Astrocyte (in vitro differentiated cells and primary cell): Measurements from ENCODE around the gene PPP1R7. TPM values are rescaled to one million over a fixed set of nuclear protein-coding genes. Genes with fewer than 3 reads are reported as not detected.

Experiments
- DNase-seq: peaks from one replicate; pipeline ENCODE4 v3.0.0-alpha.2; 2010; ENCODE audit warnings: low read depth
- FAIRE-seq: peaks from 2 replicates; lab custom pipeline; 2011; peaks lifted over from hg19 to GRCh38; lab: Jason Lieb, UNC
- H2AFZ ChIP-seq: 2 replicates; pipeline ENCODE4 v1.6.0; 2012; ENCODE audit warnings: low read depth, low read length, inconsistent platforms
- H3K27ac ChIP-seq: 2 replicates; pipeline ENCODE4 v1.5.1; 2011; ENCODE audit warnings: low read depth, low read length, inconsistent platforms
- H3K27me3 ChIP-seq: 2 replicates; pipeline ENCODE4 v1.6.0; 2011; ENCODE audit warnings: low read length, inconsistent platforms; ENCODE audit not compliant: insufficient read depth
- H3K36me3 ChIP-seq: 2 replicates; pipeline ENCODE4 v1.5.1; 2011; ENCODE audit warnings: low read length, inconsistent platforms; ENCODE audit not compliant: insufficient read depth
- H3K4me1 ChIP-seq: 2 replicates; pipeline ENCODE4 v1.5.1; 2011; ENCODE audit warnings: low read length, inconsistent platforms; ENCODE audit not compliant: insufficient read depth
- H3K4me2 ChIP-seq: 2 replicates; pipeline ENCODE4 v1.6.0; 2012; ENCODE audit warnings: low read length, inconsistent platforms
- H3K4me3 ChIP-seq: 2 replicates; pipeline ENCODE4 v1.5.1; 2011; ENCODE audit warnings: low read depth, mild to moderate bottlenecking, low read length, inconsistent platforms; ENCODE audit not compliant: insufficient read depth
- H3K79me2 ChIP-seq: 2 replicates; pipeline ENCODE4 v1.6.0; 2012; ENCODE audit warnings: mild to moderate bottlenecking, low read length, inconsistent platforms; ENCODE audit not compliant: insufficient read depth
- H3K9ac ChIP-seq: 2 replicates; pipeline ENCODE4 v1.6.0; 2012; ENCODE audit warnings: mild to moderate bottlenecking, low read length, inconsistent platforms
- H3K9me3 ChIP-seq: 2 replicates; pipeline ENCODE4 v1.5.1; 2012; ENCODE audit warnings: low read depth, mild to moderate bottlenecking, low read length, inconsistent platforms; ENCODE audit not compliant: insufficient read depth
- H4K20me1 ChIP-seq: 2 replicates; pipeline ENCODE4 v1.6.0; 2012; ENCODE audit warnings: low read length, inconsistent platforms; ENCODE audit not compliant: insufficient read depth
- H3K27ac Mint-ChIP-seq: one replicate; pipeline ENCODE4 v1.8.0; 2021; ENCODE audit warnings: mild to moderate bottlenecking, mixed read lengths; ENCODE audit not compliant: unreplicated experiment
- H3K27me3 Mint-ChIP-seq: one replicate; pipeline ENCODE4 v1.8.0; 2021; ENCODE audit warnings: low read depth, mixed read lengths; ENCODE audit not compliant: unreplicated experiment
- H3K36me3 Mint-ChIP-seq: one replicate; pipeline ENCODE4 v1.8.0; 2021; ENCODE audit warnings: low read depth, mixed read lengths; ENCODE audit not compliant: unreplicated experiment
- H3K4me1 Mint-ChIP-seq: one replicate; pipeline ENCODE4 v1.8.0; 2021; ENCODE audit warnings: low read depth, mixed read lengths; ENCODE audit not compliant: unreplicated experiment
- H3K4me3 Mint-ChIP-seq: one replicate; pipeline ENCODE4 v1.8.0; 2021; ENCODE audit warnings: mild to moderate bottlenecking, moderate library complexity, mixed read lengths; ENCODE audit not compliant: unreplicated experiment
- H3K9me3 Mint-ChIP-seq: one replicate; pipeline ENCODE4 v1.8.0; 2021; ENCODE audit warnings: mild to moderate bottlenecking, mixed read lengths; ENCODE audit not compliant: unreplicated experiment
- EZH2 ChIP-seq: IDR thresholded peaks from 2 replicates; pipeline ENCODE4 v1.6.1; 2012; ENCODE audit warnings: mild to moderate bottlenecking, low read length, inconsistent platforms; ENCODE audit not compliant: insufficient read depth
- total RNA-seq: library from RNA; stranded (reverse); gene quantifications from 2 replicates; pipeline ENCODE4 v1.2.1, GENCODE V29; 2021
- TF ChIP-seq, protein P1 (sequence below): IDR thresholded peaks from 2 replicates; pipeline ENCODE4 v1.5.1; 2011; ENCODE audit warnings: low read depth, mild to moderate bottlenecking, inconsistent platforms, low read length, moderate library complexity; ENCODE audit not compliant: insufficient read depth

Gene PPP1R7
- total RNA-seq, 1 donor from 2014 or later, result 53.4 TPM

DNA sequence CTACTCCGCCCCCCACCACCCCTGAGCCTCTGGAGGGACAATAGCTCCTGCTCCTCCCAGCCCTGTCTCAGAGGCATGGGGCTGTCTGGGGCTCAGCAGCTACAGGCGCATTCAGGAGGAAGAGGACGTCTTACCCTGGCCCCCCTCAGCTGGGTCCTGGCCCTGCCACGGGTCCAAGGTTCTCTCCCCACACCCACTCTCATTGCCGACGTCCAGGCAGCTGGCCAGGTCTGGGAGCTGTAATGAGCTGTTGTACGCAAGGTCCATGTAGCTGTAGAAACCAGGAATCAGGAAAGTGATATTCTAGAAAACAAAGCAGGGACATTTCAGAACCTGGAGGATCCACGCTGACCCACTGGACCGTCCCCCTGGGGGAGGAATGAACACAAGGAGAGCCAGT lies 14.5 kb upstream of the PPP1R7 start:
- Mint-ChIP-seq H3K27ac (no peak overlapping the region), H3K27me3 (peaks cover 18% of the 10 kb centered on the region), H3K4me1 (peaks cover 4% of the 10 kb centered on the region), H3K4me3 (no peak overlapping the region), H3K9me3 (no peaks in the 10 kb centered on the region), H3K36me3 (no peaks in the 10 kb centered on the region)
- no peaks in the 10 kb centered on the region for H3K27me3 ChIP-seq
- no peaks in the 10 kb centered on the region for H3K36me3 ChIP-seq
- no peaks in the 10 kb centered on the region for H3K79me2 ChIP-seq
- DNase-seq (no peak), FAIRE-seq (no peak)
- no peaks in the 10 kb centered on the region for H3K4me1 ChIP-seq
- H3K27ac ChIP-seq, result no peak overlapping the region
- H3K9ac ChIP-seq, result no peak overlapping the region
- H3K4me3 ChIP-seq, result no peak overlapping the region
- TF ChIP-seq EZH2, result no peak
- TF ChIP-seq, protein P1, sequence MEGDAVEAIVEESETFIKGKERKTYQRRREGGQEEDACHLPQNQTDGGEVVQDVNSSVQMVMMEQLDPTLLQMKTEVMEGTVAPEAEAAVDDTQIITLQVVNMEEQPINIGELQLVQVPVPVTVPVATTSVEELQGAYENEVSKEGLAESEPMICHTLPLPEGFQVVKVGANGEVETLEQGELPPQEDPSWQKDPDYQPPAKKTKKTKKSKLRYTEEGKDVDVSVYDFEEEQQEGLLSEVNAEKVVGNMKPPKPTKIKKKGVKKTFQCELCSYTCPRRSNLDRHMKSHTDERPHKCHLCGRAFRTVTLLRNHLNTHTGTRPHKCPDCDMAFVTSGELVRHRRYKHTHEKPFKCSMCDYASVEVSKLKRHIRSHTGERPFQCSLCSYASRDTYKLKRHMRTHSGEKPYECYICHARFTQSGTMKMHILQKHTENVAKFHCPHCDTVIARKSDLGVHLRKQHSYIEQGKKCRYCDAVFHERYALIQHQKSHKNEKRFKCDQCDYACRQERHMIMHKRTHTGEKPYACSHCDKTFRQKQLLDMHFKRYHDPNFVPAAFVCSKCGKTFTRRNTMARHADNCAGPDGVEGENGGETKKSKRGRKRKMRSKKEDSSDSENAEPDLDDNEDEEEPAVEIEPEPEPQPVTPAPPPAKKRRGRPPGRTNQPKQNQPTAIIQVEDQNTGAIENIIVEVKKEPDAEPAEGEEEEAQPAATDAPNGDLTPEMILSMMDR, result no peak
- no peak overlapping the region for H3K4me2 ChIP-seq
- no peaks in the 10 kb centered on the region for H4K20me1 ChIP-seq
- no peak overlapping the region for H2AFZ ChIP-seq
- H3K9me3 ChIP-seq, result no peaks in the 10 kb centered on the region

DNA sequence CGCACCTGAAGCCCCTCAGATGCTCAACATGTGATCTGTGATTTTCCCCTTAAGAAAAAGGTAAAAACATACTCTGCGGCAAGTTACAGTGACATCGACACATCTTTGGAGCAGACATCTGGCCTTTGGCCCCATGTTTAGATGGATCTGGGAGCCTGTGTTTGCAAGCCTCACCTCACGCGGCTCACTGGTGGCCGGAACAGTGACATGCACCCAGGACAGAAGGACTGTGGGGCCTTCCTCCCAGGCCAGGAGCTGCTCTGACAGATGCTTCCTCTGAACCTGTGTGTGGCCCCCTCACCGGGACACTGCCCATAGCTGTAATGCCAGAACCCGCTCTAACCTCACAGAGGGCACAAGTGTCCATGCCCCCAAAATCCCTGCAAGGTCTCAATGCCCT lies 14.1 kb upstream of the PPP1R7 start:
- peaks cover 4% of the 10 kb centered on the region for H3K4me1 Mint-ChIP-seq
- no peaks in the 10 kb centered on the region for H3K36me3 Mint-ChIP-seq
- no peak overlapping the region for H3K4me2 ChIP-seq

DNA sequence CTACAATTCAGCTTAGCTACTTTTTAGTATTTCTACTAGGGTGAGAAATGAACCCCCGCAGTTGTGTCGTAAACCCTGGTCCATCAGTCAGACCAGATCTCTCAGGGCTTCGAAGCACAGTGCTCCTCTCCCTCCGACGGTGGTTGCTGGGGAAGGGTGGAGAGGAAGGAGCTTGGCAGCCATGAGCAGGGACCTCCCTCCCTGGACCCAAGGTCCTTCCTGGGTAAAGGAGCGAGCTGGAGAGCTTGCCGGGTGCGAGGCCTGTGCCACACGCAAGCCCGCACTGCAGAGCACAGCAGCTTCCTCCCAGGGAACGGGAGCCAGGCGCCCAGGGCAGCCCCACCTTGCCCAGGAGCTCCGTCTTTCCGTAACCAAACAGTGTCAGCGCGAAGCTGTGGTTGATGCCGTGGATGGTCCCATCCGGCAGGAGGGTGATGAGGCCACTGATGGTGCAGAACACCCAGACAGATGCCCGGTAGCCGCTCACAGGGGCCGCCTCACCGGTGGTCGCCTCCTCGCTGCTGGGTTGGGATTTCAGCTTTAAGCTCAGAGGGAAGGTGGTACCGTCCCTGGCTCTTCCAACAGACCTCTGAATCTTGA lies 13.5 kb upstream of the PPP1R7 start:
- FAIRE-seq, result no peak

More for the DNA sequence above, 14.1 kb upstream of the PPP1R7 start:
- Histone ChIP-seq H3K27ac (no peak overlapping the region), H3K9me3 (no peaks in the 10 kb centered on the region), H3K4me1 (no peaks in the 10 kb centered on the region), H4K20me1 (no peaks in the 10 kb centered on the region), H3K27me3 (no peaks in the 10 kb centered on the region), H3K4me3 (no peak overlapping the region), H3K9ac (no peak overlapping the region), H2AFZ (no peak overlapping the region), H3K36me3 (no peaks in the 10 kb centered on the region), H3K79me2 (no peaks in the 10 kb centered on the region)
- FAIRE-seq (no peak), DNase-seq (no peak)
- Mint-ChIP-seq H3K27ac (no peak overlapping the region), H3K9me3 (no peaks in the 10 kb centered on the region), H3K4me3 (no peak overlapping the region), H3K27me3 (peaks cover 19% of the 10 kb centered on the region)
- no peak for TF ChIP-seq EZH2
- TF ChIP-seq, protein P1, result no peak

More for the DNA sequence above, 13.5 kb upstream of the PPP1R7 start:
- TF ChIP-seq, protein P1, result no peak
- TF ChIP-seq EZH2, result no peak
- DNase-seq, result no peak
- Histone ChIP-seq H3K9ac (no peak overlapping the region), H2AFZ (no peak overlapping the region), H3K36me3 (no peaks in the 10 kb centered on the region), H3K27me3 (no peaks in the 10 kb centered on the region), H3K4me1 (no peaks in the 10 kb centered on the region), H4K20me1 (no peaks in the 10 kb centered on the region), H3K9me3 (no peaks in the 10 kb centered on the region), H3K27ac (no peak overlapping the region), H3K4me2 (no peak overlapping the region), H3K4me3 (no peak overlapping the region), H3K79me2 (no peaks in the 10 kb centered on the region)
- Mint-ChIP-seq H3K27me3 (peaks cover 19% of the 10 kb centered on the region), H3K4me1 (peaks cover 4% of the 10 kb centered on the region), H3K9me3 (no peaks in the 10 kb centered on the region), H3K36me3 (no peaks in the 10 kb centered on the region), H3K4me3 (no peak overlapping the region), H3K27ac (no peak overlapping the region)
